ENCODE measurements around the gene SCYL2.

DNA sequence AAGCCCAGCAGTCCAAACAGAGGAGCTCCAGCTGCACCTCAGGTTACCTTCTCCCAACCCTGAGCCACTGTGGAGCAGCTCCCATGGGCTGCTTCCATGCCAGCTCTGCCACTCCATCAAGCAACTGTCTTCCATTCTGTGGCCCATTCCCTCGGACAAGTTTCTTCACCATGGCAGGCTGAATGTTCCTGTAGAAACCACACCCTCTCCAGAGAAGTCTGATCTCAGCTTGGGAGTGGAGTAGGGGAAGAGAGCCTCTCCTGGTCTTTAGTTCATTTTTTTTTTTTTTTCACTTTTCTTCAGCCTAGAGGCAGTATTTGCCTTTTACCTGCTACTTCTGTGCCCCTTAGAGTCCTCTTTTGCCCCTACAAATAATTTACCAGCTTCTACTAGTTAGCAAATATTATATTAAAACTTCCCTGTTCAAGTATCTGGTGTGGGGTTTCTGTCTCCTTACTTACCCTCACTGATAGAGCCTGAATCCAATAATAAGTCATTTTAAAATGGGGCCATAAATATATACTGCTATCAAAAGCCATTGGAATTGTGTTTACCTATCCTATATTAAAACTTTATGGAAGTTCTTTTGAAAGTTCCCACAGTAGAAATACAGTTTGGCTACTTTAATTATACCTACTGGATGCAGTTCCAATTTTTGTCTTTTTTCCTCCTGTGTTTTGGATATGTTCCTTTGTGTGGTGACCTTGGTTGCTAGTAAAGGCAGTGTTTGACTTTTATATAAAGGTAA lies 78.2 kb downstream of the SCYL2 start:
- TF ChIP-seq, protein P1, sequence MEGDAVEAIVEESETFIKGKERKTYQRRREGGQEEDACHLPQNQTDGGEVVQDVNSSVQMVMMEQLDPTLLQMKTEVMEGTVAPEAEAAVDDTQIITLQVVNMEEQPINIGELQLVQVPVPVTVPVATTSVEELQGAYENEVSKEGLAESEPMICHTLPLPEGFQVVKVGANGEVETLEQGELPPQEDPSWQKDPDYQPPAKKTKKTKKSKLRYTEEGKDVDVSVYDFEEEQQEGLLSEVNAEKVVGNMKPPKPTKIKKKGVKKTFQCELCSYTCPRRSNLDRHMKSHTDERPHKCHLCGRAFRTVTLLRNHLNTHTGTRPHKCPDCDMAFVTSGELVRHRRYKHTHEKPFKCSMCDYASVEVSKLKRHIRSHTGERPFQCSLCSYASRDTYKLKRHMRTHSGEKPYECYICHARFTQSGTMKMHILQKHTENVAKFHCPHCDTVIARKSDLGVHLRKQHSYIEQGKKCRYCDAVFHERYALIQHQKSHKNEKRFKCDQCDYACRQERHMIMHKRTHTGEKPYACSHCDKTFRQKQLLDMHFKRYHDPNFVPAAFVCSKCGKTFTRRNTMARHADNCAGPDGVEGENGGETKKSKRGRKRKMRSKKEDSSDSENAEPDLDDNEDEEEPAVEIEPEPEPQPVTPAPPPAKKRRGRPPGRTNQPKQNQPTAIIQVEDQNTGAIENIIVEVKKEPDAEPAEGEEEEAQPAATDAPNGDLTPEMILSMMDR (IDR thresholded peaks at IDR 0.05; ENCODE audit: low read depth, low read length, poor library complexity, severe bottlenecking): no peak
- no peak for TF ChIP-seq EZH2phosphoT487 (IDR thresholded peaks at IDR 0.05; ENCODE audit: borderline replicate concordance, low read length)

Measured in DOHH2 (cell line).